Spinal cord (tissue), 10 donors: ENCODE measurements around the gene SULT2A1. TPM values are rescaled to one million over a fixed set of nuclear protein-coding genes. Genes with fewer than 3 reads are reported as not detected.

ENCODE experiments used
- DNase-seq, 6 donors: peaks; one replicate each; pipeline versions ENCODE4 v3.0.0 to v3.0.0-alpha.2; 2013 to 2015; ENCODE audit warnings: low spot score in 6 of 6, low read depth in 4 of 6
- H3K27ac ChIP-seq: one replicate; pipeline ENCODE4 v1.5.1; 2013; ENCODE audit warnings: low read depth, low read length, control low read depth
- H3K27me3 ChIP-seq: one replicate; pipeline ENCODE4 v1.6.1; 2013; ENCODE audit warnings: low read length; ENCODE audit not compliant: control insufficient read depth, insufficient read depth
- H3K36me3 ChIP-seq: one replicate; pipeline ENCODE4 v1.6.1; 2013; ENCODE audit warnings: low read length; ENCODE audit not compliant: control insufficient read depth, insufficient read depth
- H3K4me1 ChIP-seq: one replicate; pipeline ENCODE4 v1.6.1; 2013; ENCODE audit warnings: low read length; ENCODE audit not compliant: control insufficient read depth, insufficient read depth
- H3K4me3 ChIP-seq: one replicate; pipeline ENCODE4 v1.5.1; 2013; ENCODE audit warnings: low read depth, low read length, control low read depth
- H3K9me3 ChIP-seq: one replicate; pipeline ENCODE4 v1.6.1; 2013; ENCODE audit warnings: low read length; ENCODE audit not compliant: control insufficient read depth, insufficient read depth
- WGBS: methylation state at CpG from one replicate; pipeline ENCODE4 v1.1.5; 2013; ENCODE audit warnings: missing lambda C conversion rate; ENCODE audit not compliant: insufficient coverage; 5-methylcytosine and 5-hydroxymethylcytosine counted together
- polyA plus RNA-seq, 2 donors: library from polyadenylated mRNA; unstranded; fragments of 120-200 nt; gene quantifications; one replicate each; pipeline ENCODE4 v1.2.1, GENCODE V29; 2013; ENCODE audit not compliant: insufficient read length in 2 of 2
- total RNA-seq, 2 donors: library from RNA; depleted of rRNA in 1 of 2; stranded (reverse); fragments of 120-200 nt in 1 of 2; fragments of >200 nt in 1 of 2; gene quantifications; one replicate each; pipeline versions ENCODE4 v1.2.3 to v1.2.4, GENCODE V29; 2013 to 2014
- donor health status: healthy.

Gene SULT2A1
- total and polyA plus RNA-seq, 4 donors: 0.10 to 0.20 (median 0.17) TPM; not detected in 1

DNA sequence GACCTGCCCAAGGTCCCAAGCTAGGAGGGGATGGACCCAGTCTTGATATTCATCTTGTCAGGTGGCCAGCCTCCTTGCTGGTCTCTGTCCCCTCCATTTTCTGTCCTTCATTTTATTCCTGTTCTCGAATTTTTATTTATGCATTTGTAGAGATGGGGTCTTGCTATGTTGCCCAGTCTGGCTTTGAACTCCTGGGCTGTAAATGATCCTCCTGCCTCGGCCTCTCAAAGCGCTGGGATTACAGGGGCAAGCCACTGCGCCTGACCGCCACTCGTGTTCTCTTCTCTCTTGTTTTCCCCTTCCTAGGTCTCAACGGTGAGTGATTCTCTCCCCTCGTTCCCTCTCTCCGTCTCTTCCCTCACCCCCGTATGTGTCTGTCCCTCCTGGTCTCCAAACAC lies 37.7 kb downstream of the SULT2A1 start:
- H3K4me1 ChIP-seq: no peaks in the 10 kb centered on the region
- WGBS: 47% methylated on average over 9 of the region's 10 CpGs
- H3K27me3 ChIP-seq: peaks cover 18% of the 10 kb centered on the region
- no peaks in the 10 kb centered on the region for H3K9me3 ChIP-seq
- no peak overlapping the region for H3K4me3 ChIP-seq
- H3K27ac ChIP-seq: no peak overlapping the region
- no peak for DNase-seq
- no peaks in the 10 kb centered on the region for H3K36me3 ChIP-seq

DNA sequence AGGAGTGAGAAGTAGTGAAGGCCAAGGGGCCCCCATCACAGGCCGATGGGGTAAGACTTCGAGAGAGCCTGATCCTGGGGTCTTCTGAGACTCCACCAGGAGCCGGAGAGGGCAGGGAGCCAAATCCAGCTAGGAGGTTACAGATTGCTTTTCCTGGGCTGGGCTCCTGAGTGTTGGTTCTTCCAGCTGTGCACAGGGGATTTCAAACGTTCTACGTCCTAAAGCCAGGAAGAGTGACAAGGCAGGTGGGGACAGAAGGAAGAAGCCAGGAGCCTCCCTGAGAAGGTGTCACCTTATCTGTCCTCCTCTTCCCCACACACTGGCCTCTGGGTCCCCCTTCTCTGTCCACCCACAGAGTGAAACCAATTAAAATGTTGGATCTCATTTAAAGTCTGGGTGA lies 43.2 kb downstream of the SULT2A1 start:
- no peaks in the 10 kb centered on the region for H3K4me1 ChIP-seq
- no peak overlapping the region for H3K27ac ChIP-seq
- no peaks in the 10 kb centered on the region for H3K27me3 ChIP-seq
- H3K9me3 ChIP-seq: no peaks in the 10 kb centered on the region
- no peak overlapping the region for H3K4me3 ChIP-seq
- no peak for DNase-seq
- 81% methylated on average over 4 of the region's 5 CpGs for WGBS
- H3K36me3 ChIP-seq: no peaks in the 10 kb centered on the region

DNA sequence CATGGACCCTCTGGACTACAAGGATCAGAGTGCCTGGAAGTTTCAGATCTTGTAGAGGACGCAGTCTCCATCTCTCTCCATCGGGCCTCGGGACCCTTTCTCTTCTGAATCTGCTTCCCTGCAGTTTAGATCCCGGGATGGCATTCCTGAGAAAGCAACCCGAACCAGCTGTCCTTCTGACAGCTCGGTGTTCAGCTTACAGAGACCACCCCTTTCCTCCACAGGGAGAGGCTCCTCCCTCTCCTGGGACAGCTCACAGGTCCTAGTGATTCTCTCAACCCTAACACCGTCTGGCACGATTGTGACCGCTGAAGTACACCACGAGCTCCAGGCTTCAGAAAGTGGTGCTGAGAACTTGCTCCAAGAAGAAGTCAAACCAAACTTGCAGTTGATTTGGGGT lies 46.2 kb downstream of the SULT2A1 start:
- no peaks in the 10 kb centered on the region for H3K4me1 ChIP-seq
- no peak overlapping the region for H3K27ac ChIP-seq
- no peaks in the 10 kb centered on the region for H3K9me3 ChIP-seq
- 23% methylated on average over 9 of the region's 10 CpGs for WGBS
- no peaks in the 10 kb centered on the region for H3K27me3 ChIP-seq
- no peak for DNase-seq
- H3K4me3 ChIP-seq: no peak overlapping the region
- H3K36me3 ChIP-seq: no peaks in the 10 kb centered on the region

DNA sequence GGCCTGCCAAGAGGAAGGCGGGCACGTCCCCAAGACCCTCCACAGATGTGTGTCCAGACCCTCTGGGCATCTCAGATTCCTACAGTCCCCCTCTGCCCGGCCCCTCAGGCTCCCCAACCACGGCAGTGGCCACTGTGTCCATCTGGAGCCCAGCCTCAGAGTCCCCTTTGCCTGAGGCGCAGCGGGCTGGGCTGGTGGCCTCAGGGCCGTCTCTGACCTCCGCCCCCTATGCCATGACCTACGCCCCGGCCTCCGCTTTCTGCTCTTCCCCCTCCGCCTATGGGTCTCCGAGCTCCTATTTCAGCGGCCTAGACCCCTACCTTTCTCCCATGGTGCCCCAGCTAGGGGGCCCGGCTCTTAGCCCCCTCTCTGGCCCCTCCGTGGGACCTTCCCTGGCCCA lies 46.7 kb downstream of the SULT2A1 start:
- Histone ChIP-seq H3K4me1 (no peaks in the 10 kb centered on the region), H3K27ac (no peak overlapping the region), H3K27me3 (no peaks in the 10 kb centered on the region), H3K36me3 (no peaks in the 10 kb centered on the region), H3K4me3 (no peak overlapping the region), H3K9me3 (no peaks in the 10 kb centered on the region)
- no peak for DNase-seq
- WGBS: 60% methylated on average over 15 of the region's 16 CpGs

DNA sequence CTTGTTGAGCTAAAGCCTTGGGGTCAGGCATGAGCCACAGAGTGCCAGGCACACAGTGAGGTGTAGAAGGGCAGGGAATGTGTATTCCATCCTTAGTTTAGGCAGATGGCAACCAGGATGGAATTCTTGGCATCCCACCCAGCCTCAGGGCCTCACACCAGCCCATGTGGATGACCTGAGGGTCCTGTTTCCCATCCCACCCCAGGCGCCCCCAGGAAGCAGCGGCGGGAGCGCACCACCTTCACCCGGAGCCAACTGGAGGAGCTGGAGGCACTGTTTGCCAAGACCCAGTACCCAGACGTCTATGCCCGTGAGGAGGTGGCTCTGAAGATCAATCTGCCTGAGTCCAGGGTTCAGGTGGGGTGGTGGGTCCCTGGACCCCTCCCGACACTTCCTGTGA lies 50.1 kb downstream of the SULT2A1 start:
- no peaks in the 10 kb centered on the region for H3K27me3 ChIP-seq
- no peak overlapping the region for H3K27ac ChIP-seq
- no peaks in the 10 kb centered on the region for H3K9me3 ChIP-seq
- no peaks in the 10 kb centered on the region for H3K36me3 ChIP-seq
- H3K4me1 ChIP-seq: no peaks in the 10 kb centered on the region
- 68% methylated on average over 4 of the region's 8 CpGs for WGBS
- H3K4me3 ChIP-seq: no peak overlapping the region
- no peak for DNase-seq

DNA sequence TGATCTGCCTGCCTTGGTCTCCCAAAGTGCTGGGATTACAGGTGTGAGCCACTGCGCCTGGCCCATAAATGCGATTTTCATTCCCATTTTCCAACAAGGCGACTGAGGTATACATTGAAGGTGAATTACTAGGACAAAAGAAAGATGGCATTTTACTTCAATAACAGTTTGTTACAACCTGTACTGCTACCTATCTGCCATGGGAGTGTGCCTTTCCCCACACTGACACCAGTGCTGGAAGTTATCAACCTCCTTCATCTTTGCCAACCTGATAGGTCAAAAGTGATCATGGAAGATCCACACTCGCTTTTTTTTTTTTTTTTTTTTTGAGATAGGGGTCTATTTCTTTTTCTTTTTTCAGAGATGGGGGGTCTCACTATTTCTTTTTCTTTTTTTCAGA lies 53.4 kb downstream of the SULT2A1 start:
- no peaks in the 10 kb centered on the region for H3K27me3 ChIP-seq
- DNase-seq: no peak
- H3K4me3 ChIP-seq: no peak overlapping the region
- no peaks in the 10 kb centered on the region for H3K4me1 ChIP-seq
- H3K9me3 ChIP-seq: no peaks in the 10 kb centered on the region
- 100% methylated on average over 1 of the region's 4 CpGs for WGBS
- H3K36me3 ChIP-seq: no peaks in the 10 kb centered on the region
- H3K27ac ChIP-seq: no peak overlapping the region

DNA sequence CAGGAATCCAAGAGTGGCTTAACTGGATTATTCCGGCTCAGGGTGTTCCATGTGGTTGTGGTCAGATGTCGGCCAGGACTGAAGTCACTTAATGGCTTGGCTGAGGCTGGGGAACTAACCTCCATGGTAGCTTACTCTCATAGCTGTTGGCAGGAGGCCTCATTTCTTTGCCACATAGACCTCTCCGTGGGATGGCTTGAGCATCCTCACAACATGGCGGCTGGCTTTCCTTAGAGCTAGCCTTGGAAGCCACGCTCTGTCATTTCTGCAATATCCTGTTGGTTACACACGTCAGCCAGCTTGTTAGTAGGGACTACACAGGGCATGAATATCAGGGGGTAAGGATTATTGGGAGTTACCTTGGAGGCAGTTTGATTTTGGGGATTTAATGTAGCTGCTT lies 59.3 kb downstream of the SULT2A1 start:
- Histone ChIP-seq H3K36me3 (no peaks in the 10 kb centered on the region), H3K4me3 (no peak overlapping the region), H3K27me3 (no peaks in the 10 kb centered on the region), H3K9me3 (no peaks in the 10 kb centered on the region), H3K27ac (no peak overlapping the region), H3K4me1 (no peaks in the 10 kb centered on the region)
- DNase-seq: no peak
- 94% methylated on average over 6 of the region's 6 CpGs for WGBS

DNA sequence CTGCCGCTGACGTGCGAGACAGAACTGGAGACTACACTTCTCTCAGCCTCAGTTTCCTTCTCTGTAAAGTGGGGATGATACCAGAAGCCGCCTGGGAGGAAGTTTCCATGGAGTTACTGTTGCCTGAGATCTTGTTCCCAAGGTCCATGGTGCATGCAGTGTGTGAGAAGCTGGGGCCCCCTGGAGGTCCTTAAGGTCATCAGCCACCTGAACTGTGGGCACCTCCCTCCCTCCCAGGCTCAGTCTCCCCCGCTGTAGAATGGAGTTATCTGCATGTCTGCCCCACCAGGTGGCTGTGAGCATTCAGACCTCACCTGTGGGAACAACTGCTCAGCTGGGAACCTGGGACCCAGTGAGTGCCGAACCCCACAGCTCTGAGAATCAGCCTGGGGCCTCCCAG lies 61.7 kb downstream of the SULT2A1 start:
- H3K36me3 ChIP-seq: no peaks in the 10 kb centered on the region
- DNase-seq: no peak
- H3K4me3 ChIP-seq: no peak overlapping the region
- H3K27ac ChIP-seq: no peak overlapping the region
- H3K9me3 ChIP-seq: no peaks in the 10 kb centered on the region
- H3K4me1 ChIP-seq: peaks cover 5% of the 10 kb centered on the region
- H3K27me3 ChIP-seq: peaks cover 4% of the 10 kb centered on the region
- WGBS: 64% methylated on average over 1 of the region's 6 CpGs

DNA sequence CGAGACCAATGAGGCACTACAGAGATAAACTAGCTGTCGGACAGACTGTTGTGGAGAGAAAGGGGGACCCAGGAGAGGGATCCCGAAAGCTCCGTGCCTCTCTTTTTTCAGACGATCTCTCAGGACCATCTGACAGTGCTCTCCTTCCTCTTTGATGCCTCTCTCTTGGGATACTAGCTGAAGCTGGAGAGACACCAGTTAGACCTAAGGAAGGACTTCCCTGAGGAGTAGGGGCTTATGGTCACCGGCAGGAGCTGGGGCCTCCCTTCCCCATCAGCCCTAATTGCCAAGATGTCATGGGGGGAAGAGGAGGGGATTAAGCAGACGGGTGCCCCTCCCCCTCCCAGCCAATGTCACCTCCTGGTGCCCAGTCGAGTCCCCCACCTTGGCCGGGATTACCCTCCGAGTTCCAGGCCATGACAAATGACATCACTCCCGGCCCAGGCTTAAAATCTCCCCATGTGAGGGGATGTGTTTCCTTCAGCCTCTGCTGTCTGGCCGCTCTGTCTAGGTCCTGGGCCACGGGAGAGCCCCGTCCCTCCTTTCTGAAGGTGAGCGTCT lies 64.6 kb downstream of the SULT2A1 start, which contains the start of gene CRX:
TSS of gene CRX (plus strand) at position 478 of the 561 bp plus-strand sequence. CDS start 12,507 bp downstream, outside the sequence.
- H3K27ac ChIP-seq: no peak within 1 kb of the TSS
- 64% methylated on average over 5 of the region's 15 CpGs for WGBS
- peaks cover 4% of the 10 kb centered on the region for H3K27me3 ChIP-seq
- no peaks in the 10 kb centered on the region for H3K36me3 ChIP-seq
- no peak within 1 kb of the TSS for H3K4me3 ChIP-seq
- no peak for DNase-seq
- peaks cover 5% of the 10 kb centered on the region for H3K4me1 ChIP-seq
- no peaks in the 10 kb centered on the region for H3K9me3 ChIP-seq
